GM21381 (cell line): Measurements from ENCODE around the gene CLBA1.

ENCODE experiments used
- ATAC-seq: cut with Tn5 transposase; IDR thresholded peaks from one replicate; pipeline ENCODE4 v1.9.1; 2021; ENCODE audit warnings: mild to moderate bottlenecking, moderate library complexity; ENCODE audit not compliant: unreplicated experiment

CLBA1 gene

DNA sequence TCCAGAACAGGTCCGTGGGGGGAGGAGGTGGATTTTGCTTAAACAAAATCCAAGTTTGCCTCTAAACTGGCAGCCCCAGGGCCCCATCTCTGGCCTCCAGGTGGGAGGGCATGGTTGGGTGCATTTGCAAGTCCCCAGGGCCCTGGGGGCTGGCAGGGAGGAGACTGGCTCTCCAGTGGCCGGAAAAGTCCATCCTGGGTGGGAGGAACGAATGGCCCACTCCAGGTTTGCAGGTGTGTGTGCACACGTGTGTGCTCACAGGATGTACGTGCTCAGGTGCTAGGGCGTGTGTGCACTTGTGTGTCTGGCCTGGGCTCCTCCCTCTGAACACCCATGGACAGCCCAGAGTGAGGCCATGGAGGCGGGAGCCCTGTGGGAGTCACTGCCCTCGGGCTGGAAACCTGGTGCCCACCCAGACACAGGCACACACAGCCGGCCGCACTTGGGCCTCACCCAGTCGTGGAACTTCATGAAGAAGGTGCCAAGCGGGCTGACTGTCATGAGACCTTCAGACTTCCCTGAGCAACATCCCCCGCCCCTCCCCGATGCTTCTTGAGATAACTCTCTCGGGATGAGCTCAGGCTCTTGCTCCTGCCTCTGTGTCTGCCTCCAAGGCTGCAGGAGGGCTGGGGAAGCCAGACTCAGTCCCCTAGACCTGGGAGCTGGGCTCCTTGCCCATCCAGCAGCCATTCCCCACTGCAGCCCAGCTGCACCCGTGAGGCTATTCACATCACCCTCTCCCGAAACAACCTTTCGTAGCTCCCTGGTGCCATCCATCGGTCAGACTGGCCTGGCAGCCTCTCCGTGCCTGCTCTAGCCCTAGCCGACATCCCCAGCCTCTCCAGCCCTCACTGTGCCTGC is 16.8 kb upstream of the CLBA1 start:
- no peak for ATAC-seq

DNA sequence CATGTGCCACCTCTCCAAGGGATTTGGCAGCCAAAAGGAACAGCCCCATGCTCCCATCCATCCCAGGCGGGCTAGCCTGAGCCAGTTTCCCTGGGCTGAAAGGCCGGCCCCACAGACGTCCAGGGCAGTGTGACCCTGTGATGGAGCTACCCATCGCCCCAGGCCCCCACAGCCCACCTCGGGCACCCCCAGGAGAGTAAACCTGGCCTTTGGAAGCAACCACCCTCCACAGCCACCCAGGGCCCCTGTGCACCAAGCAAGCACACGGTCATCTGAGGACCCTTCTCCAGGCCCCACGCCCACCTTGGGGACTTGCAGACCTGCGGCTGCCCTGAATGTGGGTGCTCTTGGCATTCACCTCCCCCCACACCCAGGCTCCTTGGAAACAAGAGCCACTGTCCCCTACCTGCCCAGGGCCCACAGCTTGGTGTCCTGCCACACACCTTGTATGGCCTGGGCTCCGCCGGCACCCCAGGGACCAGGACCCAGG is 15.8 kb upstream of the CLBA1 start:
- ATAC-seq: no peak

DNA sequence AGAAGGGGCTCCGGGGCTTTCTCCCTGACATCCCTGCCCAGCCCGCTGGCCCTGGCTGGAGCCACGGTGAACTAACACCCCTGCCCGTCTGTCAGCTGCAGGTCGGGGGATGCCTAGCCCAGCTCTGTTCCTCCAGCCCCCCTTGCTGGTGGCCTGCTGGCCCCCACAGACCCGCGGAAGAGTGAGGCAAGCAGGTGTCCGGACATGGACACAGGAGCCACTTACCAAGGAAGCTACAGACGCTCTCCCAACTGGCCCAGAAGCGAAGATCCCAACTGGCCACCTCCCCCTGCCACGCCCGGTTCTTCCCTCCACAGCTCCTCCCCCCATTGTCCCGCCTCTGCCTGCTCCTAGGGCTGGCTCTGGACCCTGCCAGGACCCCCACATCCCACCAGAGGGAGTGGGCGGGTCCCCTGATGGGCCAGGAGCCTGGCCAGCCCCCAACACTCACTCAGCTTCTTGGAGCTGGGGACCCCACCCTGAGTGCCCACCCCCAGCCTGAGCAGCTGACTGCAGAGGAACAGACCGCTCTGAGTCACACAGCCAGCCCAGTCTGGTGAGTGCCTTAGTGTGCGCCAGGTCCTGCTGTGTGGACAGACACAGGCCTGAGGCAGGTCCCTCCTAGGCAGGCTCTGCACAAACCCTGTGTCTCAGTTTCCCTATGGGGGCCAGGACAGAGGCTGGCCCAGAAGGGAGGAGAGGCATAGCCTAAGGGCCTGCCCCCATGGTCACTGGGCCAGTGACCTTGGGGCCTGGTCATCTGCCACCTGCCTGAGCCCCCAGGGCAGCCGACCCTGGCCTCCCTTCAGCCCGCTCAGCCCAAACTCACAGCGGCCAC is 15.1 kb upstream of the CLBA1 start:
- ATAC-seq: no peak

DNA sequence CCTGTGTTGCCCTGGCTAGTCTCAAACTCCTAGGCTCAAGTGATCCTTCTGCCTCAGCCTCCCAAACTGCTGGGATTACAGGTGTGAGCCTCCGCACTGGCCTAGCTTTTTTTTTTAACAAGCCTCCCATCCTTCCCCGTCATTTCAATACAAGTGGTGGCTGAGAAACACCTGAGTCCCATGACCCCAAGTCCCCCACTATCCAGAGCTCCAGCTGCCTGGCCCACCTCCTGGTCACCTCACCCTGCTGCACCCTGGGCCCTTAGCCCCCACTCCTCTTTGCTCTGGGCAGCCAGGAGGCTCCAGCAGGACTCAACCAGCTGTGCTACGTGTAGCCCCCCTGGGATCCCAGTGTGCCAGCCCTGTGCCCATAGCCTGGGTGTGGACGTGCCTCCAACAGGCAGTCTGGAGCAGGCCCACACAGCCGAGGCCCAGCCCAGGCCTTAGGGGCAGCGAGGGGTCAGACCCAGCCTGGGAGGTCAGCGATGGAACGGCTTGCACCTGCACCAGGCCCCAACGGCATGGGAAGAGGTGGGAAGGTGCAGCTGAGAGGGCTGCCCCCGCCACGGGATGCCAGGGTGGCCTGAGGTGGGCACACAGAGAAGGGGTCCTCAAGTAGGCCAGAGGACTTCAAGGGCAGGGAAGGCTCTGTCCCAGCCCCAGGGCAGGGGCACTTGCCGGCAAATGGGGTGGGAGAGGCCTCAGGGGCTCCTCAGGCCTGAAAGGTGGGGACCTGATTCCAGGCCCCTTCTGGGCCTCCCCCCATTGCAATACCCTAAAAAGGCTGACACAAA is 13.9 kb upstream of the CLBA1 start:
- no peak for ATAC-seq

DNA sequence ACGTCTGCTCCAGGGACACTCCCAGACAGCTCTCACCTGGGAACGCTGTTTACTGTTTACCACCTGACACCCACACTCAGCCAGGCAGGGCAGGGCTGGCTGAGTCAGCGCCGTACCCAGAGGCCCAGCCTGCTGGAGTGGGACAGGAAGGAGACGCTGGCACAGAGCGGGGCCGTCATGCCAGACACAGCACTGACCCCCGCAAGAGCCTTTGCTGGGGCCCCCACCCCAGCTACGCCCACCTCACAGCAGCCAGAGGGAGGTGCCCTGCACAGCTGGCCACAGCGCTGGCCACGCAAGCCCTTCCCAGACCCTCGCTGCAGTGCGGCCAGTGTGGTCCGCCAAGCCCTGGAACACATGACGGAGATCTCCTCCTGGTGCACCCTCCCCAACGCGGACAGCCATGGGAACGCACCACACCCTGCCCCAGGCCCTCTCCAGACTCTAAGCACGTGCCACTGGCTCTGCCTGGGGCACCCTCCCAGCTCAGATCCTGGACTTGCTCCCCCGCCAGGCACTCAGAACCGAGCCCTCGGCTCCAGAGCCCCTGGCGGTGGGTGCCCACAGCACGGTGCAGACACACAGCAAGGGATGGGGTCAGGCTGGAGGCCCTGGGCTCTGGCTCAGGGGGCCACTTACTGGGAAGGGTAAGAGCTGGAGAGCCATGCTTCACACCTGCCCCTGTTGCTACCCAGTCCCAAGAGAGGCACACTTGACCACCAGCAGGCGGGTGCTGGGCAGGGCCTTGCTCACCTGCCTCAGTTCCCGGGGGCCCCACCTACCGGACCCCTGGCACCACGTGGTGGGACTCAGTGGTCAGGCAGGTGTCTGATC is 13.1 kb upstream of the CLBA1 start:
- no peak for ATAC-seq

DNA sequence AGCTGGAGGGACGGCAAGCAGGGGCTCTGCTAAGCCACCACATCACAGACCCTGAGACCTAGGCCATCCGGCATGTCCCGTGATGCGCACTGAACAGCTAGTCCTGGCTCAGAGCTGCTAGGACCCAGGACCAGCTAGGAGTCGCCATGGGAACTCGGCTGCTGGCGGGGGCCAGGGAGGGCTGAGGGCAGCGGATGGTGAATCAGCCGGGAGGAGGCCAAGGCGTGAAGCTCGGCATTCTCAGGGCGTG is 12.5 kb upstream of the CLBA1 start:
- no peak for ATAC-seq

DNA sequence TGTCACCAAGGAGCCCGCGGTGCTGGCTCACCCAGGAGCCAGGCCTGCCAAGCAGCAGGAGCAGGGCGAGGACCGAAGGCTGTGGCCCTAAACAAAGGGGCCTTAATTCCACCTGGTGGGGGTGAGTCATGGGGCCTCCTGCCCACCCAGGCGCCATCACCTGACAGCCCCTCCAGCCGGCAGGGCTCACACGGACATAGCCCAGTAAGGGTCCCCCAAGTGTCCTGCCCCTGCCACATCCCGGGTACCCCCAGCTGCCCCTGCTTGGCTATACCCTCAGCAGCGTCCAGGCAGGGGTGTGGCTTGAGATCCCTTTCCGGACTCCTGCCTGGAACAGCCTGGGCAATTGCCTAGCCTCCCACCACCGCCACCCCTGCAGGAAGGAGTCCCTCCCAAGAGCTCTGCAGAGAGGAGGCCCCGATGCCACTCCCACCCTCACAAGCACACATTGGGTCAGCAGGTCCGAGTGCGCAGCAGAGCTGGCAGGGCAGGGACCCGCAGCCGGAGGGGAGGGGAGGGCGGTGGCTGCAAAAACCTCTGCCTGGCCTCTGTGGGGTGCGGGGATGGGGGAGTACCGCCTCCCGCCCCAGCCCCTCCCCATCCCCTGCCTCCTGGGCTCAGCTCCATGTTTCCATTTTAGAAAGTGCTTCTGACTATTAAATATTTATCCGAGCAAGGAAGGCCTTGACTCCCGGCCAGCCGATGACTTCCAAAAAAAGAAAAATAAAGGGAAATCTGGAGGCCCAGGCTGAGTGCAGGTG is 12.0 kb upstream of the CLBA1 start:
- ATAC-seq: no peak

DNA sequence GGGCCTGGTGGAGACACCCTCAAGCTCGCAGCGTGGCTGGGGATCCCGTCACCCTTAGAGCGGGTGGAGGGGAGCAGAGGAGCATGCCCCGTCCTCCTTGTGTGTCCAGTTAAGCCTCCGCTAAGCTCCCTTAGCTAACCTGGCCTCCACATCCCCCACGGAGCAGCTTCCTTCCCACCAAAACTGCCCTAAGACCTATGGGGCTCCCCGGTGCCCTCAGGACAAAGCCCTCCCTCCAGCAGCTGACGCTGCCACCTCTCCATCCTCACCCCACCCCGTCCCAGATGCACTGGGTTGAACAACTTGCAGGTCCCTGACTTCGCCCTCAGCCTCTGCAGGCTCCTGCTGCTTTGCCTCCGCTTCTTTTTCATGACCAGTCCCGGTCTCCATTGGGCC is 11.4 kb upstream of the CLBA1 start:
- no peak for ATAC-seq

DNA sequence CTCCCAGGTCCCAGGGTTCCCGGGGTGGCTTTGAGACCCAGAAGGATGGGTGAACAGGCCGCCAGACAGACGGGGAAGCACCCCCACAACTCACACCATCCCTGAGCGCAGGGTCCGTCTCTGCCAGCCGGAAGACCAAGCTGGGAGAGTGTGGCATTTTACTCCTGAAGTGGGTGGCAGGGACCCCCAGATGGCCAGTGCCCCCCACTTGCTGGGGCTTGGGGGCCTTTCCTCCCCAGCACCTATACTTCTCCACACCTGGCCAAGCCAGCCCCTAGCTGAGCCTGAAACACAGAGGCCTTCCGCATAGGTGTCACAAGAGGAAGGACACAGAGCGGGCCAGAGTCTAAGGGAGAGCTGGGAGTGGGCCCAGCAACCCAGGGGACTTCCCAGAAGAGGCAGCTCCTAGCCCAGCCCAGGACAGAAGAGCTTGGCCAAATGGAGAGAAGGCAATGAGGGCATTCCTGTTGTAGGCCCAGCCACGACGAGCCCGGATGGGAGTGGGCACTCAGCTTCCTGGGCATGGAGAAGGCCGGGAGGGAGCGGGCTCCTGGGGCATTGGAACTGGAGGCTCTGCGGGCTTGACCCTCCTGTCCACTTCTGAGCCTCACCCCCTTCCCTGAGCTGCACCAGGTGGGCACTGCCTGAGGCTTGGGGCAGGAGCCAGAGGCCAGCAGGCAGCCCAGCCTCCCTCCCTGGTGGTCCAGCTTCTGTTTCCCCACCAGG is 10.8 kb upstream of the CLBA1 start:
- ATAC-seq: no peak

DNA sequence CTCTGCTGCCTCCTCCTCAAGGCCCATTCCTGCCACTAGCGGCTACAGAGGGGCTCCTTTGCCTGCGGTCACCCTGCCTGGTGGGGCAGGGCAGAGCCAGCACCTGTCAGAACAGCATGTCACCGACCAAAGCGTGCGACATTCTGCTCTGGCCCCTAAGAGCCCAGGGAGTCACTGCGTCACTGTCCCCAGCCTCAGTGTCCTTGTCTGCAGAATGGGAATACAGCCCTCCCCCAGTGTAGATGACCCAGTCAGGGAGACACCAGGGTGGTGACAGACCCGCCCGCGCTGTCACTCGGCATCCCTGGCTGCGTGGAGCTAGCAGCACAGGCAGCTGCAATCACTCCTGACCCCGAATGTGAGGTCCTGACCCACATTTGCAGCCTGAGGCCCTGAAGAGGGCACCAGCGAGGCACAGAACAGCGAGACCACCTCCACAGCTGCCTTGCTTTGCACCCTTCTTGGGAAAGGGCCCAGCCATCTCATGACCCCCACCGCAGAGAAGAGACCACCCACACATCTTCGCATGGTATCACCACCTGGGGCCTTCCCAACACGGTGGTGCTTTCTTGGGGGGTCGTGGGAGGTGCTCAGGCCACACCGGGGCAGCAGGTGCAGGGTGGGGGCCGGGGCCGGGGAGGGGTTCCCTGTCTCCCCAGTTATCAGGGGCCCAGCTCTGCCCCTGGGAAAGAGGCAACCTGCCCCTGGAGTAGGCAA is 9.9 kb upstream of the CLBA1 start:
- no peak for ATAC-seq

DNA sequence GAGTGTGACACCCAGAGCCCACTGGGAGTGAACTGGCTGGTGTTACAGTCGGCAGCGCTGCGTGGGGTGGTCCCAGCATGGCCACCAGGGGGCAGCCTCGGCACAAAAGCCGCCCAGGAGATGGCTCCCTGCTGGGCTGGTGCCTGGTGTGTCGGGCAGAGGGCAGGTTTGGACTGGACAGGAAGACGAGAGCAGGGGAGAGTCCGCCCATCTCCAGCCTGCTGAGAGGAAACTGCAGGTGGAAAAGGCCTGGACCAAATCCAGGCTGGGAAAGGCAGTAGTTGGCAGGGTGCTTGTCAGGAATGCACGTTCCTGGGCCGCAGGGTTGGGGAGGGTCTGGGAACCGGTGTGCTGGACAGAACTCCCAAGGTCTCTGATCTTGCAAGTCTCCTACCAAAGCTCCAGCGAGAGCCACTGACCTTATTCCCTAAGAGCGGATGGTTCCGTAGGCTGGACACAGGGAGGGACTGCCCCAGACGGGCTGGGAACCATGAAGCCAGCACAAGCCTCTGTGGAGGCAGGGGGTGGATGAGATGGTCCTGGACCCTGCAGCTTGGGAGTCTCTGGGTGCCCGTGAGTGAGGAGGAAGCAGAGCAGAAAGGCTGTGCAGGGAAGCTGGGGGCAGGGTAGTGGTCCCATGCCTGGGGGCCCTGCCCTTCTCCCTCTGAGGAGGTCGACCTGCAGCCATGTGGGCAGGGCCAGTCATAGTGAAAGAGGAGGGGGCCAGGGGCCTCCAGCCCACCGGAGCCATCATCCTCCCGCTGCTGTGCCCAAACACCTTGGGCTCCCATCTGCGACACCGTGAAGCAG is 9.2 kb upstream of the CLBA1 start:
- ATAC-seq: no peak

DNA sequence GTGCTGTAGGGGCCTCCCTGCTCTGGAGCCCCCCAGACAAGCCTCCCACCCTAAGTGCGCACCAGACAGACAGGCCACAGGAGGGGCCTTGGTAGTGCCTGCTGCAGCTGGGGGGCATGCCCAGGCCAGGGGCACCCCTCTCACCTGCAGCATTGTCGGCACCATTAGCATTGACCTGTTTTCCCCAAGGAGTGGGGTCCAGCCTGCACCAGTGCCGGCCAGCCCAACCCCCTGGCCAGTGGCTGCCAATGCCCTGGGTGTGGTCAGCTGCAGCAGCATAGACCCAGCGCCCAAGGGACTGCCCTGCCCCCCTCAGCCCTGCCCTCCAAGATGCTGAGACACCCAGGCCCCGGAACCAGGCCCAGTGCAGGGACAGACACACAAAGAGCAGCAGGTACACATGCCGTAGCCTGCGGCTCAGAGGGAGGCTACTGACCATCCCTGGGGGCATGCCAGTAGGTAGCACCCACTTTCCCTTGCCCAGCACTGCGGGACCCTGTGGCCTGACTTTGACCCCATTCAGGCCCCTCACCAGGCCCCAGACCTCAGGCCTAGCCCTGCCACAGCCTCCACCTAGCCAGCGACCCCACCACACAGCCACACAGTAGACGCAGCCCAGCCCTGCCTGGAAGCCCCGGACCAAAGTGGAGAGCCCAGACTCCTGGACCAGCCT is 8.4 kb upstream of the CLBA1 start:
- ATAC-seq: no peak

DNA sequence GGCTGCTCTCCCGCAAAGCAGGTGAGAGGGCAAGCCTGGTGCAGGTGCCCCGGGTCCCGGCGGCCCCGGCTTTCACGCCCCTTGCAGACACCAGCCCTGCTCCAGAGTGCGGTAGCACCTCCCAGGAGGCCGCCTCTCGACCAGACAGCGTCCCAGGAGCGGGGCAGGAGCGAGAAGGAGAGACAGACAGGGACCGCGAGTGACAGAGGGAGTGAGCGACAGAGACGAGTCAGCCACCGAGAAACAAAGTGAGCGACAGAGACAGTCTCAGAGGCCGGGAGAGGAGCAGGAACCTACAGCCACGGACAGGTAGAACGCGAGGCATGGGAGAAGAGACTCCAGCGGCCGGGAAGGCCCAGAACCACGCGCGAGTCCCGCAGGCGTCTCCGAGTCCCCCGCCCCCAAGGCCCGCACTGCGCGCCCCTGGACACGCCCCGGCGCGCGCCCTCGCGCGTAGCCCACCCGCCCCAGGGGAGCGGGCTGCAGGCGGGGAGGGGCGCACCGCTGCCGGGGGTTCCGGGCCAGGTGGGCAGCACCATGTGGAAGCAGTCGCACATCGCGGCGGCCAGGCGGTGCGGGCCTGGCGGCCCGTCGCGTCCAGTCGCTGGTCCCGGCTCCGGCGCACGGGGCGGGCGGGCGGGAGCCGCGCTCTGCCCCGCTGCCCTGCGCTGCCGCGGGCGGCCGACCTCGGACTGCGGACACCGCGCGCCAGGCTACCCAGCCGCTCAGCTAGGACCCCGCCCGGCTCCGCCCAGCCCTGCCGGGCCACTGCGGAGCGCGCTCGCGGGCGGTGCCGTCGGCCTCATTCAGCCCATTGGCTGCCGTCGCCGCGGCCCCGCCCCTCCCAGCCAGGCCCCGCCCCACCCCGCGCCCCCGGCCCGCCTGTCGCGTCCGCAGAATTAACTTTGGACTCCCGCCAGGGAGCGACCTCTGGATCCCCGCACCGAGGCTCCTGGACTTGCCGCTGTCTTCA is 7.6 kb upstream of the CLBA1 start, which contains the start of gene AHNAK2:
Gene AHNAK2 (minus strand): TSS at position 694 of the 973 bp plus-strand sequence. CDS start 137 bp downstream, at position 557.
- no peak for ATAC-seq

DNA sequence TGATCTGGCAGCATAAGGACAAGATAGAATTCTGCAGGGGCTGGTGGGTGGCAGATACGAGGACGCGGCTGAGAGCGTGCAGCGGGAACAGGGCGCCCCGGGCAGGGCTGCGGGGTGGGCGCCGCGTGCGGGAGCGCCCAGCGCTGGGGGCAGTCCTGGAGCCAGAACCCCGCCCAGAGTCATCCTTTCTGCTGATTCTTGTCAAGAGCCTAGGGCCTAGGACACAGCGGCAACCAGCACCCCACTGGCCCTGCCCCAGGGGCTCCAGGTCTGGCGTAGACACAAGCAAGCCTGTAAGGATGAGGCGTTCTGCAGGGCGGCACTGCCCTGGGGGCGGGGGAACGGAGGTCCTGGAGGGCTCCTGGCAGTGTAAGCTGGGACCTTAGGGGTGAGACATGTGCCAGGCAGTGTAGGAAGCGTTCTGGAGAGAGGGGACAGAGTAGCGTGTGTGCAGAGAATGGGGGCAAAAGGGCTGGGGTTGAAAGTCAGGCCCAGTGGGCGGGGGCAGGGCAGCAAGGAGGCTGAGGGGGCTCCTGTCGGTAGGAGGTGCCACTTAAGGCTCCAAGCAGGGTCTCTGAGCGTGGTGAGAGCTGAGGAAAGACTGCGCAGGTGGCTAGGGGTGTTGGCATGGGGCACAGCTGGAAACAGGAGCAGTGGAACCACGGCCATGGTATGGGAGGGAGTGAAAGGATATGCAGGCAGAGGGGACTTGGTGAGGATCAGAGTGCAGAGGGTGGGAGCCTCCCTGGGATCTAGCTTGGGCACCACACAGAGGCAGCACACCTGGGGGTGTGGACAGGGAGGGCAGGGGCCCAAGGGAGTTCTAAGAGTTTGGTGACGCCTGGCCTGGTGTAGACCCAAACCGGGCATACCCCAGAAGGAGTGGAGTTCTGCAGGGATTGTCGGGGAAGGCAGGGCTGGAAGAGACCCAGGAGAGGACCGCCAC is 6.6 kb upstream of the CLBA1 start:
- no peak for ATAC-seq
